NCI-H82 (cell line): ENCODE measurements around the gene CCNJL.

Experiments used
- DNase-seq: peaks from one replicate; lab custom pipeline; 2025; lab: John Stamatoyannopoulos, UW

CCNJL gene

DNA sequence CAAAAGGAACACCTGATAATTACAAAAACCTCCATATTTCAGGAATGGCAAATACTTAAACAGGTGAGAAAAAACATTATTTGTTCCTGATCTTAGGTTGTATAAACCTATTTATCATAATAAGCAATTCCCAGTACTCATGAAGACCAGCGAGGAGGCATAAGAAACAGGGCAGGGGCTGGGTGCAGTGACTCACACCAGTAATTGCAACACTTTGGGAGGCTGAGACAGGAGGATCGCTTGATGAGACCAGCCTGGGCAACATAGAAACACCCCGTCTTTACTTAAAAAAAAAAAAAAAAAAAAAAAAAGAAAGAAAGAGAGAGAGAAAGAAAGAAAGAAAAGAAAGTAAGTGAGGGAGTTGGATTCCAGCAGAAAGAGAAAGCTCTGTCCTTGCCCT lies 21.6 kb downstream of the CCNJL start:
- no peak for DNase-seq

DNA sequence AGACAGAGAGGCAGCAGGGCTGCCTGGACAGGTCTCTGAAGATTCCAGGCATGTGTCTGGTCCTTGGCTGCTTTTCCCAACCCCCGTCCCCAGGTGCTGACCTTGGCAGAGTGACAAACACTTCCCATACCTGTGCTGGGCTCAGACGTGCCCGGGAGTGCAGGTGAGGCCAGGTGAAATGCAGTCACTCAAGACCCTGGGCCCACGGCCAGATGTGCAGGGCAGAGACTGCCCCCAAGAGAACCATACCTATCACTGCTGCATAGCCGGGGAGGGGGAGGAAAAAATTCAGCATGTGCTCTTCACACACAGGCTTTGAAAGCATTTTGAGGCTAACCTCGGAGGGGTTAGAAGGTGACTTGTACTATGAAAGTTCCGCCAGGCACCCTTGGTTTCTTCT lies 22.6 kb downstream of the CCNJL start:
- DNase-seq = no peak

DNA sequence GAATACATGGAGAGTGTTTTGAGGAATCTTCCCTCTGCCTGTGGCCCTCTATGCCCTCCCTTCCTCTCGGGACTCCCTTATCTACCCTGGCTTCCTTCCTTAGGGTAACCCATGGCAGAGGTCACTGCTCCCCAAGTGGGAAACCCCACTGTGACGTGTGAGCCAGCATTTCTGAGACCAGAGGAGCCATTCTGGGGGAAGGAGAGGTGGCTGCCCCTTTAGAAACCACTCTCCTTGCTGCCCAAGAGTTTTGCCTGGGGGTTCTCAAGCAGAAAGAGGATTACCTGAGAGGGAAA lies 23.1 kb downstream of the CCNJL start:
- no peak for DNase-seq

DNA sequence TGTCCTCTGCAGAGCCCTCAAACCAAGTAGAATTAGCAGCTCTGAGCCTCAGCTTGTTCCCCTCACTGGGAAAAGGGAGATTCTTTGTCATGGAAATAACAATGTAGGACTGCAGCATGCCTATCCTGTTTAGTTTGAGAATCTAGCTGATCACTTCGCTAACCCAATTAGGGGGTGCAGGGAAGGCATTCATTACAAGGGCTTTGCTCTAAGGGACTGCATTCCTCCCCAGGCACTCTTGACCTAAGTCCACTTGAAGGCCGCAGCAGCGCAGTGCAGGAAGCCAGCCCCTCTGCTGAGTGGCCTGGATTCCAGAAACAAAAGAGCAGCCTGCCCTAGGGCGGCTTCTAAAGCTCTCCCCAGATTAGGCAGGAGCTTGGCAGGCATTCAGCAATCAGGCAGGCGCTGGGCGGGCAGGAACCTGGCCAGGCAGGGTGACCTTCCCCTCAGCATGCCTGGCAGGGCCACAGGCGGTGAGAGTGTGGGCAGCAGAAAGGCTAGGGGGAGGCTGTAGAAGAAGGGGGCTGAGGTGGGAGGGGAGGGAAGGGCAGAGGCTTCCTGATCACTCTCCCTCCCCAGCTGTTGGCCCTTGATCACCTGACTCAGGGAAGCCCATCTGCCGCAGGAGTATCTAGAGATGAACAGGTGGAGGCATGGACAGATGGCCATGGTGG lies 24.8 kb downstream of the CCNJL start:
- DNase-seq = peak; percentile 94

DNA sequence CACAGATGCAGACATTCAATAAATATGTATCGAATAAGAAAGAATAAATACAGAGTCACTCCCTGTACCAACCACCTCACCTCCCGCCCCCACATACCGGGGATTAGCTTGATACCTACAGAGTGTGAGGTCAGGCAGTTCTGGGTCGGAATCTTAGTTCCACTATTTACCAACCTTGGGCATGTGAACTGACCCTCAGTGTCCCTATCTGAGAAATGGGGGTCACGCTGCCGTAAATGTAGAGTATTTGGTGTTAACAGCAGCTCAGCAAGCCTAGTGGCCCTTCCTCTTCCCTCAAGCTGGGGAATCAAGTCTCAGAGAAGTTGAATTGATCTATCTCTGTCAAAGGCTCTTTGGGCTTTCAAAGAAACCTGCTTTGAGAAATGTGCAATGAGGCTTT lies 25.4 kb downstream of the CCNJL start:
- DNase-seq = no peak

DNA sequence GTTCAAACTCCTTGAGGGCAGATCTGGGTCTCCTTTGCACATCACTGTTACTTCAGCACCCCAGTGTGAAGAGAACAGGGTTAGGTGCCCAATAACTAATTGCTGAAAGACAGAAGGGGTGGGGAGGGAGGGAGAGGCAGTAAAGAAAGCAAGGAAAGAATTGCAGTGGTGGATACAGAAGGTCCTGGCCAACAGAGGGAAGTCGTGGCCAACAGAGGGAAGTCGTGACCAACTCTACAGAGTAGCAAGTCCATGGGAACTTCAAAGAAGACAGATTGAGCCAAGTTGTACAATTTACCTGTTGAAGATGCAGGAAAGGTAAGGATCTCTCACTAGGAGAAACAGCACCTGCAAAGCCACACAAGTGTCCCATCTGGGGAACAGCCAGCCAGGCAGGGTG lies 27.0 kb downstream of the CCNJL start:
- no peak for DNase-seq

DNA sequence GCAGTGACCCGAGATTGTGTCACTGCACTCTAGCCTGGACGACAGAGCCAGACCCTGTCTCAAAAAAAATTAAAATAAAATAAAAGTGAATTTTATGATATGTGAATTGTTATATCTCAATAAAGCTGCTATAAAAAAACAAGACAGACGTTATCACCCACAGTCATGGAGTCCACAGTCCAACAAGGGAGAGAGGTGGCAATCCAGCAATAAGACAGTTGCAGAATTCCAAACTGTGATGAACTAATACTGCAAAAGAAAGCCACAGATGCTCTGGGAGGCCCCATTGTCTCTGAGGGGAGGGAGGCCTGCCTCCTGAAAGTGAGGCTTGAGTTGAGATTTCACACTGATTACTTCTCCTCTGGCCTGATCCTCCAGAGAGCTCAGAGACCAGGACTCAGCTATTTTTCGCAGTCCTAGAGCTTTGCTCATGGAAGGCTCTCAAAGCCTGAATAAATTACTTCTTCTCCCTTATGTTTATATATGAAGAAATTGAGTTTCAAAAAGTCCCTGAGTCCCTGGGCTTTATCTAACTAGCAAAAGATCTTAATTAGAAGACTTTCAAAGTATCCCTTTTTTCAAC lies 28.0 kb downstream of the CCNJL start:
- no peak for DNase-seq

DNA sequence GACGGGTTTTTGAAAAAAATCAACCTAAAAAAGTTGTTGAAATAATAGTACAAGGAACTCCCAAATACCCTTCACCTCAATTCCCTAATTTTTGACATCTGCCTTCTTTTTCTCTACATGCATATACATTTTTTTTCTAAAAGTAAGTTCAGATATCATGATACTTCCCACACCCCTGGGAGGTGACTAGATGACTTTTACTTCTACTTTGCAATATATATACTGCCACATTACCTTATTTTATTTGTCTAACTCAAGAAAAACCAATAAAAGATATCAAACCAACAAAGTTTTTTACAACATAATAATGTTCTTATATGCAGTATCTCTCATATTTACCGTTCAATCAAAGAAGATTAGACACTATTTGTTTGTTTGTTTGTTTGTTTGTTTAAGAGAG lies 31.1 kb downstream of the CCNJL start:
- no peak for DNase-seq

DNA sequence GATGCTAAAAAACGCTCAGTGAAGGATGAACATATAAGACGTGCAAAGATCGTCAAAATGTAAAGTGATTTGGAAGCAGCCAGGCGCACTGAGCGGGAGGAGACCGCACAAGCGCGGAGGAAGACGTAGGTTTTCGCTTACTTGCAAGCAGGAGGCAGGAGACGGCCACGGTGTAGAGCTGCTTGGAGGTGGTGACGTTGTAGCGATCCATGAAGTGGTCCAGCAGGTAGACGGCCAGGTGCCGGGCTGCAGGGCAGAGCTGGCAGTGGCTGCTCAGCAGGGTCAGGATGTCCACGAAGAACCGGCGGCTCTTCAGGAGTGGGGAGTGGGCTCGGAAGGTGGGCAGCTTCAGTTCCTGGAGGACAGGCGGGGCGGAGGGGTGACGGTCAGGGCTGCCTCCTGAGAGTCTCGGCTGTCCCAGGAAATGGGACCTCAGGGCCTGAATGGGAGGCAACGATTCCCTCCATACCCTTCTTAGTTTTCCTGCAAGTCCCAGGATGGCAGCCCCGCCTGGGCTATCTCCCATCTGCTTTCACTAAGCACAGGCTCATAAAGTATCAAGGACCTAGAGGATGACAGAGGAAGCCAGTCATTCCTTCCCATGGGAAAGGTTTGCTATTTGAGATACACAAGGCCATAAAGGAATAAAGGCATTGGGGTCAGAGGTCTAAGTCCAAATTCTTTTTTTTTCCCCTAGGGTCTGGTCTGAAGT lies 31.8 kb downstream of the CCNJL start:
- peak; percentile 60 for DNase-seq

DNA sequence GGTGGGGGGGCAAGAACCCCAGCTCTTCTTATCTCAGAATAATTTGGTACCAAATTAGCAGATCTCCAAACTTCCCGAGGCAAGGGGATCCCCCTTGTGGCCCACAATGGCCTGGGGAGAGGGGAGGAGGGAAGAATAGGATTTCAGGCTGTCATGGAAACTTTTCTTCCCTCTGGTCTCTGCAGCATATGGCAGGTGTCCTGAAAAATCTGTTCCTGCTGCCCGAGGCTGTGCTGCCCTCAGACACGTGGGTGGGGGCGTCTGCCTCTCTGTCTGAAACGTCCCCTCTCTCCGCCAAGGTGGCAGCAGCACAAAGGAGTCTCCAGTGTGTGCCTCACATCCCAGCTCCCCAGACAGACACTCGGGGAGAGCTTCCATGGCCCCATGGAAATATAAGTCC lies 34.0 kb downstream of the CCNJL start:
- peak; percentile 75 for DNase-seq

DNA sequence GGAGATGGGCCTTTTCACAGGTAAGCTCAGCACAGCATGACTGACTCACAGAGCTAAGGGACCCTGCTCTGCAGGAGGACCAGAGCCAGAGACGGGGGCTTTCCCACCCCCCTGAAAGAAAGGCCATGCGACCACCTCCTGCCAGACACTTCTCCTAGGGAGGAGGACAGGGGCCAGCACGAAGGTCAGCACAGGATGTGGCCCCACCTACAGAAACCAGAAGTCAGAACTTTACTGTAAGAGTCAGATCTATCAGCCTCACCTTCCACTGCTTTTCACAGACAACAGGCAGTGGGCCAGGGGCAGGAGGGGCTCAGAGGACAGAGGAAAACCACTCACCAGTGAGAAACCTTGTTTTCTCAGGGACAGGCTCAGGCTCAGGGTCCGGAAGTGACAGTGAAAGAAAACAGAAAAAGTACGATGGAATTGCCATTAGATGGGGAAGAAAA lies 37.9 kb downstream of the CCNJL start:
- DNase-seq = no peak

DNA sequence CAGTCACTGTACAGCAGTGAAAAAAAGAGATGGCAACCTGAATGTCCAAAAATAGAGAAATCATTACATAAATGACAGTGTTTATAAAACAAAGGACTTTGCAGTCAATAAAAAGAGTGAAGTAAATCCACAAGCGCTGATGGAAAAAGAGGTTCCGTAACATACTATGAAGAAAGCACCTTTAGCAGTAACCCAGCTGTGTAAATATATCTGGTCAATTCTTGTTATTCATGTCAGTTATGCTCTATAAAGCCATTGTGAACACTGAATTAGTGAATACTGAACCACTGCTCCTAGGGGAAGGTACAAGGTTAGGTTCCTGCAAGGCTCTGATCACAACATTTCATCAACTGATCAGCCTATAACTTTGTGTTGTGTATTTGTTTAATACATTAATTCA lies 39.5 kb downstream of the CCNJL start:
- DNase-seq = no peak

DNA sequence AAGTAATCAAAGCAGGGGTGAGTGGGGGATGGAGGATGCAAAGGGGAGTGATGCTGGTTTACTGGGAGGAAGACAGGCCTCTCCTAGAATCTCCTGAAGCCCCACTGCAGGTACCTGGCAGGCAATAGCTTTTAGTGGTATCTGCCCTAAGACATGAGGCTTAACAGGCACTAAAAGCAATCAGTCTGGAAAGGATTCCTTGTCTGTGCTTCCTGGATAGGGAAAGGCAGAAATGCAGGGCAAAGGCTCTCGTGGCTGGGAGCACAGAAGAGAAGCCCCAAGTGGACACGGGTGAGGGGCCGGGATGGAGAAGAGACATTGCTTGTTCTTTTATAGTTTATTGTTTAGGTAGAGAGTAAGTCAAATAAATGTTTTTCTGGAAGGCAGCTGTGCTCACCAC lies 40.1 kb downstream of the CCNJL start:
- peak; percentile 41 for DNase-seq

DNA sequence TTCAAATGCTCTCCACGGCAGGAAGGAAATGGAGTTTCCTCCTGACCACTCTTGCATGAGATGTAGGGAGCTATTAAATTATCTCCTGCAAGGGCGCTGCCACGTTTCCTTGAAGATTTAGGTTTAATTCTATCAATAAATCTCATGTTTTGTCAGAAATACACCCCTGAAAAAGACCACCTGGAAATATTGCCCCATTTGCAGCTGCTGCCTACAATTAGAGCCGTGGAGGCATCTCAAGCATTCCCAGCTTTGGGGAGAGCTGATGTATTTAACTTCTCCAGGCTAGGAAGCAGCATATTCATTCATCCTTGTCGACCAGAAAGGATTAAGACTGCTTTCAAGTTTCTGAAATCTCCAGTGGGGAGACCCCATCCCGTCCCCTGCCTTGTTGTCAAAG lies 40.5 kb downstream of the CCNJL start:
- no peak for DNase-seq

DNA sequence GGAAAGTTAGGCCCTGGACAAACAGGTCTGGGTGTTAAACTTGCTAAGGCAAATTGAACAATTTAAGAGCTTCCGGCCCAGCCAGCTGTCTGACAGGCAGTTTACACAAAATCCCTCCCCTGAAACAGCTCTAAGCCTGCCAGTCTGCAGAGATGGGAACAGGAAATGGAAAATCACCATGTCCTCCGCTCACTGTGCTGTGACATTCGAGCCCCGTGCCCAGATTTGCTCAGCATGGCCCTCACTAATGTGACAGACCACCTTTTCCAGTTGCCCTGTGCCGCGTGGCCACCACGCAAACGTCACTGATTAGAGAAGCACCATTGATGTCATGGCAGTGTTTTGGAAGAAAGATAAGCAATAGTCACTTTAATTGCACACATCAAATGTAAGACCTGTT lies 41.0 kb downstream of the CCNJL start:
- DNase-seq = peak; percentile 71

DNA sequence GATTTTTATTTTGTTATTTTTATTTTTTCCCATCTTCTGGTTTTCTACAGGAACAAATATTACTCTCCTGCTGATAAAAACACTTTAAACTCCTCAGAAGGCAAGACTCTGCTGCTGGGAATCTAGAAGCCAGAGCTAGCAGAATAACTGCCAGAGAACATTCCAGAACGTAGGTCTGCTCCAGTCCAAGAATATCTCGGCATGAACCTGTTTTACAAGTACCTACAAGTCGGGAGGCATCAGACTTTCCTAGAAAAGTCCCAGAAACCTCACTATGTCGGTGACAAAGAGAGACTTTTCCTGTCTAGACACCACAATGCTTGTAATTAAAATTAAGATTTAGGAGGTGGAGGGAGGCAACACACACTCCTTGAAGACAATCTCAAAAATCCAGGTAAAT lies 41.7 kb downstream of the CCNJL start:
- no peak for DNase-seq

DNA sequence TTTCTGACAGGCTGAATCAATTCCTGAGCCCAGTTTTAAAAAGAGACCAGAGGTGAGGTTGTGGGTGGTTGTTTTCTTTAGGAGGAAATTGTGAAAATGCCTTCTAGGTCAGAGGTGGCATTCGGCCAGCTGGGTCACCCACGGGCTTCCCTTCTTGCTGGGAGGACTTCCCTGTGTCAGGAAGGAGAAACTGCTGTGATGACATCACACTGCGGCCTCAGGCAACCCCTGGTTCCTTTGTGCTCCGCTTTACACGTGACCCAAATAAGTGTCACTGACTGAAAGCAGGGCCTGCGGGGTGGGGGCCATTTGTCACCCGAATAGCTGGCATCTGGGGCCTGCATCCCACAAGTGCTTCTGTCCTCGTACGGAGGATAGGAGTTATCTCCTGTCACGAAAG lies 43.3 kb downstream of the CCNJL start:
- no peak for DNase-seq

DNA sequence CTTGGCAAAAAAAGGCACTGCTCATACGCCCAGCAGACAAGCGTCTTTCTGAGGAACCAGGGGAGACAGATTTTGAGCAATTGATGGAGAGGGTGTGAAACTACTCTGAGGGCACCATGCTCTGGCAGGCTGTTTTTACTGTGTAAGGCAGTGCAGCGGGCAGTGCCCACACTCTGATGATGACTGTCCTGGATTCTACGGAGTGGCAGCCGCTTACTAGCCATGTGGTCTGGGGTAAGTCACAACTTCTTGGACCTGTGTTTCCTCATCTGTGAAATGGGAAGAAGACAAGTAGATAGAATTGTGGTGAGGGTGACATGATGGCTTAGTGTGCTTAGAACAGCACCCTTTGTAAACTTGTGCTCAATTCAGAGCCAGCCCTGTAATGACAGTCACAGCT lies 44.2 kb downstream of the CCNJL start:
- DNase-seq = no peak

DNA sequence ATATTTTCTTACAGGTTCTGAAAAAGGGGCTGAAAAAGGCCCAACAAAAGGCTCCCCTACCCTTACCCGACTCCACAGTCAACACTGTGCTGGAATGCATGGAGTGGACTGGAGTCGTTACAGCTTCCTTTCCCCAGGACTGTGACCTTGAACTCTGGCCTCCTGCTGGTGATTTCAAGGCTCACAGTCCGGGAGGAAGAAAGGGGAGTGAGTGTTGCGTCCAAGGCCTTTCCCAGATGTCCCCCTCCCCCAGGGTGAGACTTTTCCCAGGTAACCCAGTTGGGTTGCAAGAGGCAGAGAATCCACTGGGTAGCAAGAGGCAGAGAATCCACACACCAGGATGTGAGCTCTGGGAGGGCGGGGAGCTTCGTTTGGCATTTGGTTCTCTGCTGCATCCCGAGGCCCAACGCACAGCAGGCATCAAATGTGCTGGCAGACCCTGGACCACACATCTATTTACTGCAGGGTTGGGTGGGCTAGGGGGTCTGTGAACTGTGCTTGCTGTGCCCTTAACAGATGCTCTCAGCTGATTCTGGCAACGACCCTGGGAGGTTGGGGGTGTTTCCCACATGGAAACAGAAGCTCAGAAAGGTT lies 45.5 kb downstream of the CCNJL start:
- DNase-seq = no peak

DNA sequence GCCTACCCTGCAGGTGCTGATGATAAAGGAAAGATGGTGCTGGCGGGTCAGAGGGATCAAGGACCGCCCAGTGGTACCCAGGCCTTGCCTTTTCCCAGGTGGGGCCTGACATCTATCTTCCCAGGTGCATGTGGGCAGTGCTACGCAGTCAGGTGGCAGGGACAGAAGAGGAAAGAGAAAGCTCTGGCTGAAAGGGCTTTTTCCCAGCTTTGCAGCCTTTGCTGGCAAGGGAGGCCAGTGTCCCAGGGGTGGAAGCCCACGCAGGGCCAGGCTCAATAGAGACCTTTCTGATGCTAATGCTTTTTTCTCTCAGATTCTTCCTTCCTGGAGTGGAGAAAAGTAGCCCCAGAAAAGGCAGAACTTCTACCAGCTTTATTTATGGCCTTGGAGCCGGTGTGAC lies 46.3 kb downstream of the CCNJL start:
- DNase-seq = no peak

DNA sequence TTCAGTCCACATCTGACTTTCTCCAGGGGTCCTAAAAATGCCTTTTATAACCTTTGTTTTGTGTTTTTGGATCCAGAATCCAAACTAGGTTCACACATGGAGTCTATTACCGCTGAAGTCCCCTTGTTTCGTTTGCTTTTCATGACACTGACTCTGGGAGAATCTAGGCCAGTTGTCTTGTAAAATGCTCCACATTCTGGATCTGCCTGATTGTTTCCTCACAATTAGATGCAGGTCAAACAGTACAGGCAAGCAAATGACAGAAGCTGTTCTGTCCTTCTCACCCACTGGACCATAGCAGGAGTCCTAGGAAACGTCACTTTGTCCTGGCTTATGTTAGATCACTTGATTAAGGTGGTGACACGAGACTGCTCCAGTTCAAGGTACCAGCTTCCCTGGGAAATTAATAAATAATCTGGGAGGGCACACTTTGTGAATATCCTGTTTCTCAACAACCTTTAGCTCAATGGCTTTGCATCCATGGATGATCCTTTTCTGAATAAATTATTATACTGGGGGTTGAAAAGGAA lies 49.0 kb downstream of the CCNJL start:
- peak; percentile 17 for DNase-seq

DNA sequence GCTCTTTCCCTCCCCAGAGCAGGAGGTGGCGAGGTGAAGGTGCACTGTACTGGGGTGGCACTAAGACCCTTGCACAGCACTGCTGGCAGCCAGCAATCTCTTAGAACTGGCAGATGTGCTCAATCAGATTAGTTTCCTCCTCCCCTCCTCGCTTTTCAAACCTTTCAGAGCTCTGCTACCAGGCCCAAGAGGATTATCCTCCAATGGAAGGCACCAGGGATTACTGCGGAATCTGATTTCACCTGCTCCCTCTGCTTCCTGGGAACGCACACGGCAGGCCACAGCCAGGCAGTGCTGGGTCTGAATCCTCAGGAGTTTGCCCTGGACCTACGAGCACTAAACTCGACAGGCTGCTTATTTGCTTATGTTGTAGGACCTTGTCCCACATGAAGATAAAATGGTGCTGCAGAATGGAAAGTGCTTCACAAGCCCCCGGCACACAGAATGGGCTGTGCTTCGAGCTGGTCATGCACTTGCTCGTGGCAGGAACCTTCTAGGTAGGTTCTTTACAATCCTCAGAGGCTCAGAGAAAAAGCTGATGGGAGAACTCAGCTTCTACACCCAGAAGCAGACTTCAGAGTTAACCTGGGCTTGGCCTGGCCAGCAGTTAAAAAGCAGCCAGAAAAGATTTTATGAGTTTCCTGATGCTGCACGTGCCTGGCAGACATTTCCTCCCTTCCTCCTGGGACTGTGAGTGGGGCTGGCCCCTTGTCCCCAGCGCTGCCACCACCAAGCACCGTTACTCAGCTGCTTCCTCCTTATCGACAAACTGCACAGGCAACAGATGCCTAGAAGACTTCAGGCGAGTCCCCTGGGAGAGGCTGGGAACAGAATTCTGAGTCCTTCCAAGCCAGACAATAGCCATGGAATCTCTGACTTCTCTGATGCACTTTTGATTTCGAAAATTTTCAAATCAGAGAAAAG lies 50.0 kb downstream of the CCNJL start:
- DNase-seq = peak; percentile 99
